Upper lobe of right lung (tissue), 1 donor: ENCODE data around the gene UROC1. TPM values are rescaled to one million over a fixed set of nuclear protein-coding genes. Genes with fewer than 3 reads are reported as not detected.
A peak's percentile ranks its signal among the peaks of the same experiment; 100 is the strongest.
"Not testable (repeated sequence)": the region's sequence is repeated elsewhere in the genome, so short reads cannot be mapped to it uniquely, and the experiment has no call there.

ENCODE experiments used
- ATAC-seq: fragments of 200-7000 bp; cut with Tn5 transposase; one replicate; pipeline ENCODE4 v1.9.1; 2020; ENCODE audit warnings: mild to moderate bottlenecking, moderate library complexity
- DNase-seq: peaks from one replicate; pipeline ENCODE4 v3.0.0-alpha.2; 2020
- H3K27ac ChIP-seq: fragments of 200-600 bp; one replicate; pipeline ENCODE4 v1.8.0; 2022
- H3K27me3 ChIP-seq: fragments of 200-600 bp; one replicate; pipeline ENCODE4 v1.8.0; 2022; ENCODE audit warnings: mild to moderate bottlenecking
- H3K36me3 ChIP-seq: fragments of 200-600 bp; one replicate; pipeline ENCODE4 v1.8.0; 2022
- H3K4me1 ChIP-seq: fragments of 200-600 bp; one replicate; pipeline ENCODE4 v1.8.0; 2022
- H3K4me3 ChIP-seq: fragments of 200-600 bp; one replicate; pipeline ENCODE4 v1.8.0; 2022; ENCODE audit warnings: mild to moderate bottlenecking
- H3K9me3 ChIP-seq: fragments of 200-600 bp; one replicate; pipeline ENCODE4 v1.8.0; 2022
- intact Hi-C: fragments of 100-400 bp; cut with DNase I; formaldehyde crosslinking; loops from one replicate; pipeline ENCODE4 v1.11.0; 2022
- total RNA-seq: library from RNA; stranded (reverse); fragmentation: NEBNext Ultra II Directional; extraction: Animal tissue kit (Norgen Biotek cat#: 25700); gene quantifications from one replicate; pipeline ENCODE4 v1.2.1, GENCODE V29; 2021
- TF ChIP-seq, protein P1 (sequence below): fragments of 200-600 bp; IDR thresholded peaks from one replicate; pipeline ENCODE4 v1.8.0; 2022; ENCODE audit warnings: antibody characterized with exemption
- donor health status: DM: no; HTN: yes; CAD: no; lungs with severe emphysema.

Gene UROC1
- total RNA-seq, 1 donor from 2014 or later = not detected

DNA sequence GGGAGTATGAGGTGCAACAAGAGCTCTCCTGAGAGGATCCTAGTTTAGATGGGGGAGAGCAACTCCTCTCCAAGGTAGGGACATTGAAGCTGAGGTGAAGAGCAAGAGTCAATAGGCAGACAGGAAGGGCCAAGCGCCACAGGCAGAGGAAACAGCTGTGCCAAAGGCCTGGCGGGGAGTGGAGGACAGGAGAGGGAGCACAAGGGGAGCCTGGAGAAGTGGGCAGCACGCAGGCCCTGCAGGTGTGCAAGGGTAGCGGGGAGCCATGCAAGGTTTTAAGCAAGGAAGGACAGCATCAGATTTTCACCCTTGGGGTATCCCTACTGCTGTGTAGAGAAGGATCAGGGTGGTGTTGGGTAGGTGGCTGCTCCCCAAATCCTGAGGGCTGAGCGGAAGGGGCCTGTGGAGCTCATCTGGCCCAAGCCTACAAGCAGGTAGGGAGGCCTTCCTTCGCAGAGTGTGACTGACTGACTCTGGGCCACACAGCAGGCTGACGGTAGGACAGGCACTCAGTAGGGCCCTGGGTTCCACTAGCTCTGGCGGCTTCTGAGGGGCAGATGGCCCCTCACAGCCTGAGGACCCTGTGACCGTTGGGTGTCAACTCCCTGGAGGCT is 19.6 kb upstream of the UROC1 start:
- H3K4me3 ChIP-seq = no peak overlapping the region
- no peak overlapping the region for H3K27ac ChIP-seq
- no peak for ATAC-seq
- no peaks in the 10 kb centered on the region for H3K9me3 ChIP-seq
- peaks cover 10% of the 10 kb centered on the region for H3K4me1 ChIP-seq
- intact Hi-C loops = no loop called here
- peak; percentile 48 for DNase-seq
- H3K36me3 ChIP-seq = no peaks in the 10 kb centered on the region
- TF ChIP-seq, protein P1, sequence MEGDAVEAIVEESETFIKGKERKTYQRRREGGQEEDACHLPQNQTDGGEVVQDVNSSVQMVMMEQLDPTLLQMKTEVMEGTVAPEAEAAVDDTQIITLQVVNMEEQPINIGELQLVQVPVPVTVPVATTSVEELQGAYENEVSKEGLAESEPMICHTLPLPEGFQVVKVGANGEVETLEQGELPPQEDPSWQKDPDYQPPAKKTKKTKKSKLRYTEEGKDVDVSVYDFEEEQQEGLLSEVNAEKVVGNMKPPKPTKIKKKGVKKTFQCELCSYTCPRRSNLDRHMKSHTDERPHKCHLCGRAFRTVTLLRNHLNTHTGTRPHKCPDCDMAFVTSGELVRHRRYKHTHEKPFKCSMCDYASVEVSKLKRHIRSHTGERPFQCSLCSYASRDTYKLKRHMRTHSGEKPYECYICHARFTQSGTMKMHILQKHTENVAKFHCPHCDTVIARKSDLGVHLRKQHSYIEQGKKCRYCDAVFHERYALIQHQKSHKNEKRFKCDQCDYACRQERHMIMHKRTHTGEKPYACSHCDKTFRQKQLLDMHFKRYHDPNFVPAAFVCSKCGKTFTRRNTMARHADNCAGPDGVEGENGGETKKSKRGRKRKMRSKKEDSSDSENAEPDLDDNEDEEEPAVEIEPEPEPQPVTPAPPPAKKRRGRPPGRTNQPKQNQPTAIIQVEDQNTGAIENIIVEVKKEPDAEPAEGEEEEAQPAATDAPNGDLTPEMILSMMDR = no peak
- peaks cover 15% of the 10 kb centered on the region for H3K27me3 ChIP-seq

DNA sequence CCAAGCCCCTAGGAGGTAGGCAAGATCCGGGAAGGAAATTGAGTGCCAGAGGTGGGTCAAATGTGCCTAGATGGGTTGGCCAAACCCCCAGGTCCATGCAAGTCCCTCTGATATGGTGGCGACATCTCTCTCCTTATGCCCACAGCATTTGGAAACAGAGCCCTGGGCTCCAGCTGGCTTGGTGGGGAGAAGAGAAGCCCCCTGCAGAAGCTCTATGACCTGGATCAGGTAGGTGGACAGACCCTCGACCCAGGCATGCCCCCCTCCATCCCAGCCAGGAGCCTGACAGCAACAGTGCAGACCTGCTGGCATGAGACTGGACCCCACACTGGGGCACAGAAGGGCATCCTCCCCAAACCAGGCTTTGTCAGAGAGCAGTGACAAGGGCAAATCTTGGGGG is 18.6 kb upstream of the UROC1 start:
- Histone ChIP-seq H3K27ac (no peak overlapping the region), H3K4me1 (peaks cover 9% of the 10 kb centered on the region), H3K36me3 (no peaks in the 10 kb centered on the region), H3K4me3 (no peak overlapping the region), H3K27me3 (peaks cover 4% of the 10 kb centered on the region), H3K9me3 (no peaks in the 10 kb centered on the region)
- TF ChIP-seq, protein P1 = no peak
- intact Hi-C loops = no loop called here
- DNase-seq (peak; percentile 36), ATAC-seq (no peak)

DNA sequence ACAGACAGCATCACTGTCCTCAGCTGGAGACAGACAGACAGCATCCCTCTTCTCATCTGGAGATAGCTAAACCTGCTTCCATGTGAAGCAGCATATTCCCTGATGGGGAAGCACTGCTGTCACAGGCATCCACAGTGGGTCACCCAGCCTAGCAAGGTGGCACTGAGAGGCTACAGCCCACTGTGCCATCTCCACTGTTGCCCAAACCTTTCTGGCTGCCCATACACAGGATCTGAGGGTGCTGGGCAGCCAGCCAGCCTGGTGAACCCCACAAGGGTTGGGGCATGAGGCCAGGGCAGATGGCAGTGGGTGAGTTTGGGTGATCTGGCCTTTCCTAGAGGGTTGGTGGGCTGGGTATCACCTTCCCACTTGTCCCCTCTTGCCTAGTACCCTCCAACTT is 18.1 kb upstream of the UROC1 start:
- Histone ChIP-seq H3K4me3 (no peak overlapping the region), H3K36me3 (no peaks in the 10 kb centered on the region), H3K9me3 (no peaks in the 10 kb centered on the region), H3K27ac (no peak overlapping the region), H3K27me3 (no peaks in the 10 kb centered on the region), H3K4me1 (peaks cover 4% of the 10 kb centered on the region)
- ATAC-seq (no peak), DNase-seq (peak; percentile 27)
- intact Hi-C loops = no loop called here
- TF ChIP-seq, protein P1 = no peak

DNA sequence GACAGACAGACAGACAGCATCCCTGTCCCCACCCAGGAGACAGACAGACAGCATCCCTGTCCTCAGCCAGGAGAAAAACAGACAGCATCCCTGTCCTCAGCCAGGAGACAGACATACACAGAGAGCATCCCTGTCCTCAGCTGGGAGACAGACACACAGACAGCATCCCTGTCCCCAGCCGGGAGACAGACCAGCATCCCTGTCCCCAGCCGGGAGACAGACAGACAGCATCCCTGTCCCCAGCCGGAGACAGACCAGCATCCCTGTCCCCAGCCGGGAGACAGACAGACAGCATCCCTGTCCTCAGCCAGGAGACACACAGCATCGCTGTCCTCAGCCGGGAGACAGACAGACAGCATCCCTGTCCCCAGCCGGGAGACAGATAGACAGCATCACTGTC is 17.1 kb upstream of the UROC1 start:
- H3K27ac ChIP-seq, intact Hi-C loops, H3K9me3 ChIP-seq, H3K36me3 ChIP-seq, H3K4me1 ChIP-seq, H3K4me3 ChIP-seq, DNase-seq, H3K27me3 ChIP-seq, ATAC-seq: not testable (repeated sequence)

DNA sequence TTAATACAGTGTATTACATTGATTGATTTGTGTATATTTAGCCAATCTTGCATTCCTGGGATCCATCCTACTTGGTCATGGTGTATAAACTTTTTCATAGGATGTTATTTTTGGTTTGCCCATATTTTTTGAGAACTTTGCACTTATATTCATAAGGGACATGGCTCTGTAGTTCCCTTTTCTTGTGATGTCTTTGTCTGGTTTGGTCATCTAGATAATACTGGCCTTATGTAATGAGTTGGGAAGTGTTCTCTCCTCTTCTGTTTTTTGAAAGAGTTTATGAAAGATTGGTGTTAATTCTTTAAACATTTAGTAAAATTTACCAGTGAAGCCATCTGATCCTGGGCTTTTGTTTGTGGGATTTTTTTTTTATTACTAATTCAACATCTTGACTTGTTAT is 15.9 kb upstream of the UROC1 start:
- ATAC-seq (no peak), DNase-seq (no peak)
- Histone ChIP-seq H3K9me3 (no peaks in the 10 kb centered on the region), H3K4me3 (no peak overlapping the region), H3K36me3 (no peaks in the 10 kb centered on the region), H3K27ac (no peak overlapping the region), H3K4me1 (no peaks in the 10 kb centered on the region), H3K27me3 (no peaks in the 10 kb centered on the region)
- intact Hi-C loops = no loop called here
- TF ChIP-seq, protein P1 = no peak

DNA sequence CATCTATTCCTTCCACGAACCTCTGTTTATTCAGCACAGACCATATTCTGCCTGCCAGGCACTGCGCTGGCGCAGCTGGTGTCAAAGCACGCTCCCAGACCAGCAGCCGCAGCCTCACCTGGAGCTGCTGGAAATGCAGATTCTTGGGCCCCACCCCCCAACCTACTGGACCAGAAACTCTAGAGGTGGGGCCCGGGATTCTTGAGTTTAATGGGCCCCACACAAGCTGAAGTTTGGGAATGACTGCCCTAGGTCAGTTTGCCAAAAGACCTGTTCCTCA is 13.4 kb upstream of the UROC1 start:
- peak overlapping the region; percentile 47 for H3K27ac ChIP-seq
- no peak for ATAC-seq
- no peaks in the 10 kb centered on the region for H3K4me1 ChIP-seq
- DNase-seq = no peak
- intact Hi-C loops = no loop called here
- H3K27me3 ChIP-seq = no peaks in the 10 kb centered on the region
- H3K9me3 ChIP-seq = no peaks in the 10 kb centered on the region
- TF ChIP-seq, protein P1 = no peak
- H3K4me3 ChIP-seq = no peak overlapping the region
- H3K36me3 ChIP-seq = no peaks in the 10 kb centered on the region
